ENCODE results near the gene CASK. TPM values are rescaled to one million over a fixed set of nuclear protein-coding genes. Genes with fewer than 3 reads are reported as not detected.

CASK gene
- total RNA-seq, 1 donor: 55.4 TPM

- TF ChIP-seq, protein P1, sequence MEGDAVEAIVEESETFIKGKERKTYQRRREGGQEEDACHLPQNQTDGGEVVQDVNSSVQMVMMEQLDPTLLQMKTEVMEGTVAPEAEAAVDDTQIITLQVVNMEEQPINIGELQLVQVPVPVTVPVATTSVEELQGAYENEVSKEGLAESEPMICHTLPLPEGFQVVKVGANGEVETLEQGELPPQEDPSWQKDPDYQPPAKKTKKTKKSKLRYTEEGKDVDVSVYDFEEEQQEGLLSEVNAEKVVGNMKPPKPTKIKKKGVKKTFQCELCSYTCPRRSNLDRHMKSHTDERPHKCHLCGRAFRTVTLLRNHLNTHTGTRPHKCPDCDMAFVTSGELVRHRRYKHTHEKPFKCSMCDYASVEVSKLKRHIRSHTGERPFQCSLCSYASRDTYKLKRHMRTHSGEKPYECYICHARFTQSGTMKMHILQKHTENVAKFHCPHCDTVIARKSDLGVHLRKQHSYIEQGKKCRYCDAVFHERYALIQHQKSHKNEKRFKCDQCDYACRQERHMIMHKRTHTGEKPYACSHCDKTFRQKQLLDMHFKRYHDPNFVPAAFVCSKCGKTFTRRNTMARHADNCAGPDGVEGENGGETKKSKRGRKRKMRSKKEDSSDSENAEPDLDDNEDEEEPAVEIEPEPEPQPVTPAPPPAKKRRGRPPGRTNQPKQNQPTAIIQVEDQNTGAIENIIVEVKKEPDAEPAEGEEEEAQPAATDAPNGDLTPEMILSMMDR (IDR thresholded peaks at IDR 0.05; ENCODE audit: extremely low read depth, low read depth, low read length): no peak
- Histone ChIP-seq H3K27ac (ENCODE audit: low read depth, low read length) (no peak overlapping the region), H3K27me3 (ENCODE audit: insufficient read depth, low read length) (no peaks in the 10 kb centered on the region), H3K79me2 (ENCODE audit: insufficient read depth, low read length) (no peaks in the 10 kb centered on the region), H3K4me3 (ENCODE audit: insufficient read depth, low read length) (no peak overlapping the region), H4K20me1 (ENCODE audit: insufficient read depth, low read length) (no peaks in the 10 kb centered on the region), H2AFZ (ENCODE audit: low read length) (no peak overlapping the region), H3K9me3 (ENCODE audit: low read depth, low read length) (no peaks in the 10 kb centered on the region), H3K4me2 (ENCODE audit: insufficient read depth, low read length) (no peak overlapping the region), H3K36me3 (ENCODE audit: insufficient read depth, low read length) (no peaks in the 10 kb centered on the region), H3K4me1 (ENCODE audit: insufficient read depth, low read length) (no peaks in the 10 kb centered on the region)
- DNase-seq (ENCODE audit: insufficient read length, low spot score, missing footprints): no peak
Measured at GRCh38 chrX:41808047-41808446, 115.3 kb downstream of the CASK start.

DNA sequence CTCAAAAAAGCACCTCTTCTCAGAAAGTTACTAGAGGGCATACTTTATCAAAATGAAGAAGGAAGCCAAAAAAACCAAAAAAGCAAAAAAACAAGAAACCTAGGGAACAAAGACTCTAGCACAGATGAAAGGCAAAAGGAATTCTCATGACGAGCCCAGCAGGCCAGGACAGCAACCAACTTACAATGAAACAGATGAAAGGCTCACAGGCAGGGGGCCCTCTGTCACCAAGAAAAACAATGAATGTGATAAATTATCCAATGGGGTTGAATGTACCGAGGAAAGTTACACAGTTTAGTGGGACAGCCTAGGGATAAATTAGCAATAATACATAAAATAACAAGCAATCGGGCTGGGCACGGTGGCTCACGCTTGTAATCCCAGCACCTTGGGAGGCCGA, 120.4 kb downstream of the CASK start:
- TF ChIP-seq, protein P1 (IDR thresholded peaks at IDR 0.05; ENCODE audit: extremely low read depth, low read depth, low read length): peak; percentile 25
- H4K20me1 ChIP-seq (ENCODE audit: insufficient read depth, low read length): no peaks in the 10 kb centered on the region
- no peak for DNase-seq (ENCODE audit: insufficient read length, low spot score, missing footprints)

DNA sequence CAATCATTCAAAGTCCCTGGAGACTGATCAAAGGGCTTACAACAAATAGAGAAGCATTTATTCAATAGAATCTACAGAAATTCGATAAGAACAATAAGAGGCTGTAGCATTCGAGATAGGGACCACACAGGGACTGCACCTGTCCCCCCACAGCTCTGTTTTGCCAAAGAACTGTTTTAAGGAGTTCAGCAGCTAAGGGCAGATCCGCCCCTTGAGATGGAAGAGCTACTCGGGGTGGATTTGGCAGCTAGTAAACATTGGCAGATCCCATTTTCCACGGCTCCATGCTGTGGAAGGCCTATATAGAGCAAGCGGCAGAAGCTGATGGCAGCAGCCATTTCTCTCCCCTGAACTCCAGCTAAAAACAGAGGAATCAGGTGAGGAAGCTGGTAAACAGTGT, 123.7 kb downstream of the CASK start:
- DNase-seq (ENCODE audit: insufficient read length, low spot score, missing footprints): no peak
- no peak overlapping the region for H3K4me2 ChIP-seq (ENCODE audit: insufficient read depth, low read length)
- no peaks in the 10 kb centered on the region for H3K79me2 ChIP-seq (ENCODE audit: insufficient read depth, low read length)

More for the DNA sequence above, 120.4 kb downstream of the CASK start:
- no peak overlapping the region for H3K4me2 ChIP-seq (ENCODE audit: insufficient read depth, low read length)
- H3K9me3 ChIP-seq (ENCODE audit: low read depth, low read length): peaks cover 2% of the 10 kb centered on the region
- no peak overlapping the region for H3K27ac ChIP-seq (ENCODE audit: low read depth, low read length)
- H3K36me3 ChIP-seq (ENCODE audit: insufficient read depth, low read length): no peaks in the 10 kb centered on the region
- peaks cover 3% of the 10 kb centered on the region for H3K27me3 ChIP-seq (ENCODE audit: insufficient read depth, low read length)
- H3K79me2 ChIP-seq (ENCODE audit: insufficient read depth, low read length): no peaks in the 10 kb centered on the region
- H2AFZ ChIP-seq (ENCODE audit: low read length): no peak overlapping the region
- H3K4me3 ChIP-seq (ENCODE audit: insufficient read depth, low read length): no peak overlapping the region
- H3K4me1 ChIP-seq (ENCODE audit: insufficient read depth, low read length): no peaks in the 10 kb centered on the region

GRCh38 chrX:41796577-41796976, 126.8 kb downstream of the CASK start:
- Histone ChIP-seq H3K27ac (ENCODE audit: low read depth, low read length) (no peak overlapping the region), H3K36me3 (ENCODE audit: insufficient read depth, low read length) (no peaks in the 10 kb centered on the region), H3K4me2 (ENCODE audit: insufficient read depth, low read length) (no peak overlapping the region), H2AFZ (ENCODE audit: low read length) (no peak overlapping the region), H4K20me1 (ENCODE audit: insufficient read depth, low read length) (no peaks in the 10 kb centered on the region), H3K4me3 (ENCODE audit: insufficient read depth, low read length) (no peak overlapping the region), H3K9me3 (ENCODE audit: low read depth, low read length) (peaks cover 2% of the 10 kb centered on the region), H3K79me2 (ENCODE audit: insufficient read depth, low read length) (no peaks in the 10 kb centered on the region), H3K4me1 (ENCODE audit: insufficient read depth, low read length) (no peaks in the 10 kb centered on the region), H3K27me3 (ENCODE audit: insufficient read depth, low read length) (peaks cover 5% of the 10 kb centered on the region)
- TF ChIP-seq, protein P1 (IDR thresholded peaks at IDR 0.05; ENCODE audit: extremely low read depth, low read depth, low read length): no peak
- no peak for DNase-seq (ENCODE audit: insufficient read length, low spot score, missing footprints)

More for the DNA sequence above, 123.7 kb downstream of the CASK start:
- TF ChIP-seq, protein P1 (IDR thresholded peaks at IDR 0.05; ENCODE audit: extremely low read depth, low read depth, low read length): no peak
- H2AFZ ChIP-seq (ENCODE audit: low read length): no peak overlapping the region
- no peaks in the 10 kb centered on the region for H3K36me3 ChIP-seq (ENCODE audit: insufficient read depth, low read length)
- H3K27me3 ChIP-seq (ENCODE audit: insufficient read depth, low read length): peaks cover 5% of the 10 kb centered on the region
- H3K4me1 ChIP-seq (ENCODE audit: insufficient read depth, low read length): no peaks in the 10 kb centered on the region
- no peaks in the 10 kb centered on the region for H4K20me1 ChIP-seq (ENCODE audit: insufficient read depth, low read length)
- H3K9me3 ChIP-seq (ENCODE audit: low read depth, low read length): peaks cover 2% of the 10 kb centered on the region
- no peak overlapping the region for H3K27ac ChIP-seq (ENCODE audit: low read depth, low read length)
- no peak overlapping the region for H3K4me3 ChIP-seq (ENCODE audit: insufficient read depth, low read length)

Measured in osteoblast (primary cell).